ENCODE data around the gene CCDC124.

DNA sequence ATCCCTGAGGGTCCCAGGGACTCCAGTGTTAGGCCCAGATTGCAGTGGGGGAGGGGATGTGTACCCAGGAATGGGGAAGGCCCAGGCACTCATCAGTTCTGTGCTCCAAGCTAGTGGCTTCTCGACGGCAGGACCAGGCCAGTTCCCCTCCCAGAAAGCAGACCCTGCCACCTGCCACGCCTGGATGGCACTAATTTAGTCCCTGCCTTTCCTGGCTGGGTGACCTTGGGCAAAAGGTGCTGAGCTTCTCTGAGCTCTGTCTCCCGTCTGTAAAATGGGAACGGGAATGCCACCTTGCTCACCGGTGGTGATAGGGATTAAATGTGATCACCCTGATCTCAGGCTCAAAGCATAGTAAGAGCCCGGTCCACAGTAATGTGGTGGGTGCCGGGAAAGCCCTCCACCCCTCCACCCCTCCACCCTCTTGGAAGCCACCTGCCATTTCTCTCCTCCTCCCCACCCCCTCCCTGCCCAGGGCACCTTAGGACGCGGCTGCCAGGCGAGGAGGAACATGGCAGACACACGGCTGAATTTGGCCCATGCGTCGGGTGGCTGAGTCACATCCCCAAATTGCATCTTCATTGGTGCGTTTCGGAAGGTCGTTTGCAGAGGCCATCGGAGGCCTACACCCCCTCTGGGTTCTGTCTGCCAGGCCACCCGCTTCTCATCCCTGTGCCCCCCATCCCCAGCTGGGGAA is 36.4 kb downstream of the CCDC124 start:
- TF ChIP-seq, protein P1, sequence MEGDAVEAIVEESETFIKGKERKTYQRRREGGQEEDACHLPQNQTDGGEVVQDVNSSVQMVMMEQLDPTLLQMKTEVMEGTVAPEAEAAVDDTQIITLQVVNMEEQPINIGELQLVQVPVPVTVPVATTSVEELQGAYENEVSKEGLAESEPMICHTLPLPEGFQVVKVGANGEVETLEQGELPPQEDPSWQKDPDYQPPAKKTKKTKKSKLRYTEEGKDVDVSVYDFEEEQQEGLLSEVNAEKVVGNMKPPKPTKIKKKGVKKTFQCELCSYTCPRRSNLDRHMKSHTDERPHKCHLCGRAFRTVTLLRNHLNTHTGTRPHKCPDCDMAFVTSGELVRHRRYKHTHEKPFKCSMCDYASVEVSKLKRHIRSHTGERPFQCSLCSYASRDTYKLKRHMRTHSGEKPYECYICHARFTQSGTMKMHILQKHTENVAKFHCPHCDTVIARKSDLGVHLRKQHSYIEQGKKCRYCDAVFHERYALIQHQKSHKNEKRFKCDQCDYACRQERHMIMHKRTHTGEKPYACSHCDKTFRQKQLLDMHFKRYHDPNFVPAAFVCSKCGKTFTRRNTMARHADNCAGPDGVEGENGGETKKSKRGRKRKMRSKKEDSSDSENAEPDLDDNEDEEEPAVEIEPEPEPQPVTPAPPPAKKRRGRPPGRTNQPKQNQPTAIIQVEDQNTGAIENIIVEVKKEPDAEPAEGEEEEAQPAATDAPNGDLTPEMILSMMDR (conservative IDR thresholded peaks at IDR 0.05; ENCODE audit: low read depth, low read length): no peak
- no peak for TF ChIP-seq EZH2phosphoT487 (IDR thresholded peaks at IDR 0.05; ENCODE audit: borderline replicate concordance, low read length)
- TF ChIP-seq EZH2 (IDR thresholded peaks at IDR 0.05; ENCODE audit: low read length, unreplicated experiment): no peak

All from PC-3 (cell line).